GM18858 (cell line): ENCODE measurements around the gene ADGRL2.

Source experiments
- ATAC-seq: cut with Tn5 transposase; IDR thresholded peaks from one replicate; pipeline ENCODE4 v1.9.1; 2021; ENCODE audit not compliant: unreplicated experiment

The ADGRL2 gene

DNA sequence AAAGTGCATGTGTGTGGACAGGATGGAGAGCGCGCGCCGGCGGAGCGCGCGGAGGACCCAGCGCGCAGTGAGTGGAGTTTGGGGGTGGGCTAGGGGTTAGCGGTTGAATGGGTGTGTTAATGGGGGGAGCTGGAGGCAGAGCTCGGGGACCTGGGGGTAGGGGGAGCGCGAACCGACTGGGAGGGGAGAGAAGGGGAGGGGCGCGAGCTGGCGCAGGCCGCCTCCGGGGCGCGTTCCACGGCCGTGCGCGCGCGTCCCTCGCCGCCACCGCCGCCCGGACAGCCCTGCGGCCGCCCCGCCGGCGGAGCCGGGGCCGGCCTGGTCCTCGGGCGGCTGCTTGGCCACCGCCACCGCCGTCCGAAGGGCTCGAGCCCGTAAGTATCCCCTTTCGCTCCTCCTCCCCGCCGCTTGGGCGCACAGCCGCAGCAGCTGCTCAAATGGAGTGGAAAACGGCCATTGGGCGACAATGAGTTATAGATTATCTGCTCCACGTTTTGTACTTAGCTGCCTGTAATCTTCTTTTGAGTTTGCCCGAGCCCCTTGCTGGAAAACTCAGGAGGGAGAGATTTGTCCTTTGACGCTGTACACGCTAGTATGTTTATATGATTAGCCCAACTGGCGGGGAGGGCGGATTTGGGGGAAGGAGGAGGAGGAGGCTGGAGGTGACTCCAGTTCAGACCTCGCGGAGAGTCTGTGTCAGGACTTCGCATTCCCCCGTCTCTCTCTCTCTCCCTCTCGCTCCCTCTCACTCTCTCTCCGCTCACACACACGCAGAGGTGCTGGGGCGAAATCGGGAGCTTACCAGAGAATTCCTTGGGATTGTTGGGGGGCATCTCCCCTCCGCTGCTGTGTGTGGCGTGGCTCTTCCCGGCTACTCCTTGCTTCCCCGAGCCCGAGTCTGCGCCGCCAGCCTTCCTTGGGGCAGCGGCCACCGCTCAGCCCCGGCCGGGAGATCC is at the start of gene ADGRL2:
ADGRL2 (plus strand) TSS at position 240 of the 956 bp plus-strand sequence. CDS start 36,051 bp downstream, outside the sequence.
- ATAC-seq: no peak

DNA sequence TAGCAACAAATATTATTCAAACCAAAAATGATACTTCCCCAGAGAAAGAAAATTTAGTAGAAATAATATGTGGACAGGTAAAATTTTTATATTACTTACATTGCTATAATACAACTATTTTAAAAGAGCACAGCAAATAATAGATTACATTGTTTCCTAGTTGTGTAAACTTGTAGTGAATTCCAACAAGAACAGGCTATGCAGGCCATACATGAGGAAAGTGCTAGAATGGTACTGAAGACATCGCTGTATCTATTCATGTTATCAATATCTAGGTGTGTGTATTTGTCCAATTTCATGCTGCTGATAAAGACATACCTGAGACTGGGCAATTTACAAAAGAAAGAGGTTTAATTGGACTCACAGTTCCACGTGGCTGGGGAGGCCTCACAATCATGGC is 47.9 kb upstream of the ADGRL2 start:
- no peak for ATAC-seq

DNA sequence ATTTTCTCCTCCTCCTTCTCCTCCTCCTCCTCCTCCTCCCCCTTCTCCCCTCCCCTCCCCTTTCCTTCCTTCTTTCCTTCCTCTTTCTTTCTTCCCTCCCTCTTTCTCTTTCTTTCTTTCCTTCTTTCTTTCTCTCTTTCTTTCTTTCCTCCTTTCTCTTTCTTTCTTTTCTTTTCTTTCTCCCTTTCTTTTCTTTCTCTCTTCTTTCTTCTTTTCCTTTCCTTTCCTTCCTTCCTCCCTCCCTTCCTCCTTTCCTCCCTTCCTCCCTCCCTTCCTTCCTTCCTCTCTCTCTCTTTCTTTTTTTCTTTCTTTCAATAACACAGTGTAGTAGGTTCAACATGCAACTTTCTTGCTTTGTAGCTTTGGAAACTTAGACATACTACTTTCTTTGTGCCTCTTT is 46.3 kb upstream of the ADGRL2 start:
- ATAC-seq: no peak

- no peak for ATAC-seq
These were observed 43.9 kb upstream of the ADGRL2 start for GRCh38 chr1:81756872-81757271.

DNA sequence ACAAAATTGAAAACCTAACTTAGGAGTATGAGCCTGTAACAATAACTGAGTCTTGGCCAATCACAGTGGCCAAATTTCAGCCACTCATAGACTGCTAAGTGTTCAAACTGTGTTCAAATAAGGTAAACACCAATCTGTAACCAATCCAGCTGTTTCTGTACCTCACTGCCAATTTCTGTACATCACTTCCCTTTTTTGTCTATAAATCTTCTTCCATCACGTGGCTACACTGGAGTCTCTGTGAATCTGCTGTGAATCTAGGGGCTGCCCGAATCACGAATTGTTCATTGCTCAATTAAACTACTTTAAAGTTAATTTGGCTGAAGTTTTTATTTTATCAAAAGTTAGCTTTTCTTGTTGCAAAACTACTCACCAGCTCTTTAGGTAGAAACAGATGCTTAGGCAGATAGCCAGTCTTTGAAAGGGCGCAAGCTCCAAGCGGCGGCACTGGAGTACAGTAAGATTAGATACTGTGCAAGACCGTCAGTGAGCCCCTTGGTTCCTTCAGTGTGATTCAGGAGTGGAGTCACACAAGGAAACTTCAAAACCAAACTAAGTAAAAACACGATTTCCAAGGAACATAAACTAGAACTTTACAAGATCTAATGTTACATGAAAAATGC is 43.2 kb upstream of the ADGRL2 start:
- ATAC-seq: no peak

- no peak for ATAC-seq
These were observed 42.6 kb upstream of the ADGRL2 start for GRCh38 chr1:81758181-81758580.

DNA sequence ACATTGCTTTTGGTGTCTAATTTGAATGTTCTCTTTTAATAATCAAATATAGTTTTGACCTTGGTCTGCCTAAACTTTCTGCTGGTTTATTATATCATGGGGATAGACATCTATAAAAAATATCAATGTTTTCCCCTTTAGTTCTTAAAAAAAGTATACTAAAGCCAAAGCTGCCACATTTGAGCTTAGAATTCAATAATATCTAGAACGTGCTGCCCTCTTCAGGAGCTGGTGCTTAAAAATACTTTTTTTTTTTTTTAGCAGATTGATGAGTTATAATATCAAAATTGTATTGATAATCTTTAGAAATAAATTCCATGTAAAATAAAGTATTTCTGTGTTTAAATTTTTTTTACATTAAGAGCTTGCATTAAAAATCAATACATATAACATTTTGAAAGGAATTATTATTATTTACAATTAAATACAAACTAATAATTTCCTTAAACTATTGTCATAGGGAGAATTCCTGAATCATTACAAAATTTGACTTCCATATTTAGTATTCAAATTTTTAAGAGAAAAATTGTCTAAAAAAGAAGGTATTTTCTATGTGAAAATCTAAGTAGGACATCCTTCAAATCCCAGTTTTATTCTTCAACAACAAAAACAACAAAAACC is 40.1 kb upstream of the ADGRL2 start:
- no peak for ATAC-seq

DNA sequence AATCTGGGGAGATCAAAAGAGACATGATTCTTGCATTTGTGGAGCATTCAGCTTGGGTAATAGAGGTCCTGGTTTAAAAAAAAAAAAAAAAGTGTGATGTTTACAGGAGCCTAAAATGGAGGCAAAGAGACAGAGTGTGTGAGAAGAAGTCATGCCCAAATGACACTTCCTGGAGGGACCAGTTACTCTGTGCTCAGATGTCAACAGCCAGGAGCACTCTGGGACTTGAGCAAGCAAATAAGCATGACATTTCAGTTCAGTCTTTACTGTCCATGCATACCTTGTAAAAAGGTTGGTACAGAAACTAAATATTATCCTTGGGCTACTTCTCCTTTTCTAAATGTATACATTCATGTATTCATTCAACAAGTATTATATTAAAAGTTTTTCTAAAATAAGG is 25.2 kb upstream of the ADGRL2 start:
- ATAC-seq: no peak

- ATAC-seq: no peak
These were observed 19.9 kb upstream of the ADGRL2 start for GRCh38 chr1:81780705-81781454.

DNA sequence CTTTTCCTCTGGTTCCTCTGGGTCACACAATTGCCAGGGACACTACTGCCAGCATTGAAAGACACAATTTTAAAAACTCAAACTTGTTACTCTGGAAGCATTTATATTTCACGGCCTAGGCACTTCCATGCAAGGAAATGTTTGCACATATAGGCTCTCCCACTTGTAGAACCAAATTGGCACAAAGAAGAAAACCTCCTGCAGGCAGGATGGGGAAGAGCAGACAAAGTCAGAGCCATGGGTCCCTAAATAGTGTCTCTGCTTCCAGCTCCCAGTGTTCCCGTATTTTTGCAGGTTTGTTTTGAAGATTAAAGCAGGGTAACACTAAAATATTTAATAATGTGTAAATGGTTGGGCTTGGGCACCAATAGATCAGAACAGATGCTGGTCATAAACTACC is 19.0 kb upstream of the ADGRL2 start:
- ATAC-seq: no peak

- no peak for ATAC-seq
These were observed 8.6 kb upstream of the ADGRL2 start for GRCh38 chr1:81792184-81792583.

DNA sequence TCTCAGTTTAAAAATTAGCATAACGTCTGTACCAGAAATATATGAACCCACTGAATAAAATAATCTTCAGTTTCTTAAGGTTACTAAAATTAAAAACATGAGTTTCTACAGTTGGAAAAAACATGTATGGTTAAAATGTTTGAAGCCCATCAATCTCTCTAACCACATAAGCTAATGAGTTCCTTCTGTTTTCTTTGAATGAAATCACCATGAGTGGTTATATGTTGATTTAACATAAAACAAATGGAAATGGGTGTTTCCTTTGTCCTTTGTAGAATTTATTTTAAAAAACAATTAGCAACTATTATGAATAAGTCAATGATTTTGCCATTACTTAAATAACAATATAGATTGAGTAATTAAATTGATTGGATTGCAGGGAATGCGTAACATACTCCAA is 3.0 kb upstream of the ADGRL2 start:
- no peak for ATAC-seq

DNA sequence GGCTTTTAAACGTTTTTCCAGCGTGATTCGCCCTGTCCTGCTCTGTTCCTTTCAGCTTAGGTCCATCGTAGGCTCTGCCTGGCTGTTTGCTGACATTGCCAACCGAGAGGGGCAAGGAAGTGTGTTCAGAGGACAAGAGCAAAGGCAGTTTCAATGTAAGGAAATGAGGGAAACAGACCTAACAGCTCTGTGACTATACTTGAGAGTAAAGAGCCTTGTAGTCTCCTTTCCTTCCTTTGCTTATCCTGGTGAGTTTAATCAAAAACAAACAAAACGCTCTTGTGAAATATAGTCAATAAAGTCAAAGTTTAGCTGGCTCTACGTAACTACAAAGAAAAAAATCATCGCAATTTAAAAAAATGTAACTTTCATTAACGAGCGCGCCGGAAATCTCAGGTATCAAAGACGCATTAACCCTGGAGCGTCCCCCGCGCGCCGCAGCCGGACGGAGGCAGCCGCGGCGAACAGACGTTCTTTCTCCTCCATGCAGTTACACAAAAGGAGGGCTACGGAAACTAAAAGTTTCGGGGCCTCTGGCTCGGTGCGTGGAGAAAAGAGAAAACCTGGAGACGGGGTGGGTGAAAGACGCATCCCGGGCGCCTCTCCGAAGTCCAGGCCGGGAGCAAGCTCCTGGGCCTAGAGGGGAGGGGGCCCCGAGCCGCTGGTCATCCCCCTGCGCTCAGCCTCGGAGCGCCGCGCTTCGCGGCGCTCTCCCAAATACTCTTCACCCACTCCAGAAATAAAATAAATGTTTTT is 617 bp upstream of the ADGRL2 start:
- no peak for ATAC-seq

- no peak for ATAC-seq
These were observed 1.1 kb downstream of the ADGRL2 start for GRCh38 chr1:81801651-81802456.

DNA sequence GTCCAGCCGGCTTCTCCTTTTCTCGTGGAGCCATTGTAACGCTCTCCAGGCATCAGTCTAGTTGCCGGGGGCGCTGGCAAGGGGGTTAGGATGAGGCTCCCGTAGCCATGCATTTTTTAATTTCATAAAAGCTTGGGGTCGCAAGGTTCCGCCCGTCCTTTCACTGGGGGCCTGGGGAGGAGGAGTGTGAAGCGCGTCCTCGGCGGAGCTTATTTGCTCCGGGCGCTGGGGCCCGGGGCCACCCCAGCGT is 1.6 kb downstream of the ADGRL2 start:
- no peak for ATAC-seq

- ATAC-seq: no peak
These were observed 2.1 kb downstream of the ADGRL2 start for GRCh38 chr1:81802707-81803430.

GRCh38 chr1:81803431-81804110 is 2.8 kb downstream of the ADGRL2 start:
- ATAC-seq: no peak

- no peak for ATAC-seq
These were observed 3.6 kb downstream of the ADGRL2 start for GRCh38 chr1:81804312-81804711.
